SIG-M5 (cell line): ENCODE results near the gene TMC7.

Source experiments
- DNase-seq: peaks from one replicate; lab custom pipeline; 2025; lab: John Stamatoyannopoulos, UW

TMC7 gene

DNA sequence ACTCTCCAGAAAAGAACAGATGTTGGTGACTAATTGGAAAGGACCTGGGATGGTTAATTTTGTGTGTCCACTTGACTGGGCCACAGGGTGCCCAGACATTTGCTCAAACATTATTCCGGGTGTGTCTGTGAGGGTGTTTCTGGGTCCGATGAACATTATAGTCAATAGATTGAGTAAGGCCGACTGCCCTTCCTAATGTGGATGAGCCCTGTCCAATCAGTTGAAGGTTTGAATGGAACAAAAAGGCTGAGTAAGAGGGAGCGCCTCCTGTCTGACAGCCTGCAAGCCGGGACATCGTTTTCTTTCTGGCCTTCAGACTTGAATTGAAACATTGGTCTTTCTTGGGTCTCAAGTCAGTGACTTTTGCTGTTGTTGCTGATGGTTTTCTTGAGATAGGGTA, 107.2 kb downstream of the TMC7 start:
- no peak for DNase-seq

DNA sequence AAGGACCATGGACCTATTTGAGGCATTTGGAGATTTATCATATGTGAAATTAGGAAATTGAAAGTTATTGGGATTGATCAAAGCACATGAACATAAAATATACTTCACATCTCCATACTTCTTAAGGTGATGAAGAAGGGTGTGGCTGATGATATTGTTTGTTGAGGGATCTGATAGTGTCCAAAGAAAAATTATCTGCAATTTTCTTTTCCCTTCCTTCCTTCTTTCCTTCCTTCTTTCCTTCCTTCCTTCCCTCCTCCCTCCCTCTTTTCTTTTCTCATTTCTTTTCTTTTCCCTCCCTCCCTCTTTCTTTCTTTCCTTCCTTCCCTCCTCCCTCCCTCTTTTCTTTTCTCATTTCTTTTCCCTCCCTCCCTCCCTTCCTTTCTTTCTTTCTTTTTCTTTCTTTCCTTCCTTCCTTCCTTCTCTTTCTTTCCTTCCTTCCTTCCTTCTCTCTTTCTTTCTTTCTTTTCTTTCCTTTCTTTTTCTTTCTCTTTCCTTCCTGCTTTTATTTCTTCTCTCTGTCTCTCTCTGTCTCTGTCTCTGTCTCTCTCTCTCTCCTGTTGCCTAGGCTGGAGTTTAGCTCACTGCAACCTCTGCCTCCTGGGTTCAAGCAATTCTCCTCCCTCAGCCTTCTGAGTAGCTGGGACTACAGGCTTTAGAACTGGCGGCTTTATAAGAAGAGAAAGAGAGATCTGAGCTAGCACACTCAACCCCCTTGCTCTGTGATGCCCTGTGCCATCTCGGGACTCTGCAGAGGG, 109.1 kb downstream of the TMC7 start:
- no peak for DNase-seq

DNA sequence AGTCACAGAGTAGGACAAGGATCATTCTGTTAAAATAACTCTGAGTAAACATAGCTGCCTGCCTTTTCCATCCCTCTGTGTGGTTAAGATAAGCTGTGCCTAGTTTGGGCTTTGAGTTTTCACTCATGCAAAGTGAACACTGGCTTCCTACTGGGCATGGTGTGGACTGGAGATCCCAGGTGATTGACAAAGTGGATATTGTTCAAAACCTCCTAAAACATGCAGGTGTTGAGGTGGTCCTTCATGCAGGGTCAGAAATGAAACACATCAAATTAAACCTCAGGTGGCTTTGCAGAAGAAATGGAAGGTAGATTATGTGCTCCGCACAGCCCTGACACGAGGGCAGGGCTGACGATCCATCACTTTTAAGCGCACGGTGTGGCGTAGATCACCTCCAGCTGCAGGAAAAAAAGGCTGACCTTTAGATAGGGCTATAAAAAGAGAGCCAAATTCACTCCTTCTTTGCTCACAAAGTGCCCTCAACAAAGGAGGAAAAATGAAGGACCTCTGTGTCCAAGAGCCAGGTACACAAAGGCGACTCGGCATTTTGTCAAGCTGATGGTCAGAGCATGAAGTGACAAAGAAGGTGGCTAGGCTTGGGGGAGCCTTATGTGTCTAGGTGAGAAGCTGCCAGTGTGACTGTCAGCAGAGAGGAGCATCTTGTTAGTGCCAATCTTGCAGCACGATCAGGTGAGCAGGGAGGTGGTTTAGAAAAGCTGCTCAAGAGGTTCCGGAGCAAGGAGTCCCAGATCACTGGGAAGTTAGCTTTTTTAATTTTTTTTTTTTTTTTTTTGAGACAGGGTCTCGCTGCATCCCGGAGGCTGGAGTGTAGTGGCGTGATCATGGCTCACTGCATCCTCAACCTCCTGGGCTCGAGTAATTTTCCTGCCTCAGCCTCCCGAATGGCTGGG, 110.2 kb downstream of the TMC7 start:
- no peak for DNase-seq

DNA sequence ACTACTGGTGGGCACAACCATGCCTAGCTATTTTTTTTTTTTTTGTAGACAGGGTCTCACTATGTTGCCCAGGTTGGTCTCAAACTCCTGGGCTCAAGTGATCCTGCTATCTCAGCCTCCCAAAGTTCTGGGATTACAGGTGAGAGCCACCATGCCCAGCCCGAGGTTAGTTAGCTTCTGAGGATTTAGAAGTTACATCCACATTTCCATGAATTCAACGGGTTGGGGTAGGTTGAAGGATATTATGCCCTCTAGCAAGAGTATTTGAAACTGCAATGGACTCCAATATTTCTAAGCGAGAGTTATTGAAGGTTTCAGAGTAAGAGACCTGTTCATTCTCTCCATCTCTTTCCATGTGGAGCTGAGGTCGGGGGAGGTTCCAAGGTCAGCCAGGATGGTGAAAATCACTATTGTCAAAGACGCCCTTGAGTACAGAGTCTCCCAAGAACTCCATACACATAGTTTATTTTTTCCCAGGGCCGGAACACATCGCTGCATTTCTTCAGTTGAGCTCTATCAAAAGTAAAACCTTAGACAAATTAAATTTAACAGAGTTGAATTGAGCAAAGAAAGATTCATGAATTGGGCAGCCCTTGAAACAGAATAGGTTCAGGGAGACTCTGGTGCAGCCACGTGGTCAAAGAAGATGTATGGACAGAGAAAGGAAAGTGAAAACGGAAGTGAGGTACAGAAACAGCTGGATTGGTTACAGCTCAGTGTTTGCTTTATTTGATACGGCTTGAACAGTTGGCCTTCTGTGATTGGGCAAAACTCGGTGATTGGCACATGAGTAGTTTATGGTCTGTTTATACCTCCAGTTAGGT, 111.0 kb downstream of the TMC7 start:
- DNase-seq, result no peak

DNA sequence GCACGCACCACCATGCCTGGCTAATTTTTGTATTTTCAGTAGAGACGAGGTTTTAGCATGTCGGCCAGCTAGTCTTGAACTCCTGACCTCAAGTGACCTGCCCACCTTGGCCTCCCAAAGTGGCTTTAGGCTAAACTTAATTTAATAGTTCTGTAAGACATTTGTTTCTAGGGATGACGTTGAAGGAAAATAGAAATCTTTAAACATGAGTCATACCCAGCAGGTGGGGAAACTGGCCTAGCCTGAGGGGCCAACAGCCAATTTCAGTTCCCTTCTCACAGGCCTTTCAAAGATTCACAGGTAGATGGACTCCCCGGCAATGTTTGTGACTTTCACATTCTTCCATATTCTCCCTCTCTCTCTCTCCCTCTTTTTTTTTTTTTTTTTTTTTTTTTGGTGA, 111.9 kb downstream of the TMC7 start:
- no peak for DNase-seq

DNA sequence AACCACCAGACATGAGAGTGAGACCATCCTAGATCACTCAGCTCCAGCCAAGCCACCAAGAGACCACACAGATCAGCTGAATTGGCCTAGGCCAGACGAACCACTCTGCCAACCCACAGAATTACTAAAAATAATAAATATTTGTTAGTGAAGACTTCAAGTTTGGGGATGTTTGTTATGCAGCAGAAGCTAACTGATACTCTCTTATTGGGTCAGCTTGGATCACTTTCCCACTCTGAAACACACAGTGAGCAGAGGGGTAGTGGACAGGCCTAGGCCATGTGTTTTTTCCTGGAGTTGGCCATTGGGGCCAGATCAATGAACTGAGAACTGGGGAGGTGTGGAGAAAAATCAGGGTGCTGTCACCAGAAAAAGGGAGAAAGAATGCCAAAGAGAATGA, 114.4 kb downstream of the TMC7 start:
- no peak for DNase-seq

DNA sequence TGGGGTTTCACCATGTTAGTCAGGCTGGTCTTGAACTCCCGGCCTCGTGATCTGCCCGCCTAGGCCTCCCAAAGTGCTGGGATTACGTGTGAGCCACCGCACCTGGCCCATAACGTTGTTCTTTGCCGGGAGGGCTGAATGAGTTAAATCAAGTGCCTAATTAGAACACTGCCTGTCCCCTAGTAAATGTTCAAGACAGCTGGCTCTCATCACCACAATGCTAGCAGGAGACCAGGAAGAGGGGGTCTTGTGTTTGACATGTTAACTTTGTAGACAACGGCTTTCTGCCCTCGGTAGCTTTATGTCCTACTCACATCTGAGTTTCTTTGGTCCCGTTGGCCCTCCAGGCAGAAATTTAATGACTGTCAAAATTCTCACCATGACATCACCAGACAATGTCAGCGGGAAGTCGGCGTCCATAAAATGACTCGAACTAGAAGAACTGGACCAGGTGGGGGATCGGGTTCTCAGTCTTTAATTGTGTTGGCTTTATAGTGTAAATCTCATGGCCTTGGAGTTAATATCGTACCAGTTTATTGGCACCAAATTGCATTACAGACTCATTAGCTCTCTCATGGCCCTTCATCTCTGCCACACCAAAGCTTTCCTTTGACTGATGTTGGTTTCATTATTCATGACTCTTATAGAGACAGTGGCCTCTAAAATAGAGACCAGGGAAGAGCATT, 118.6 kb downstream of the TMC7 start:
- DNase-seq, result no peak

DNA sequence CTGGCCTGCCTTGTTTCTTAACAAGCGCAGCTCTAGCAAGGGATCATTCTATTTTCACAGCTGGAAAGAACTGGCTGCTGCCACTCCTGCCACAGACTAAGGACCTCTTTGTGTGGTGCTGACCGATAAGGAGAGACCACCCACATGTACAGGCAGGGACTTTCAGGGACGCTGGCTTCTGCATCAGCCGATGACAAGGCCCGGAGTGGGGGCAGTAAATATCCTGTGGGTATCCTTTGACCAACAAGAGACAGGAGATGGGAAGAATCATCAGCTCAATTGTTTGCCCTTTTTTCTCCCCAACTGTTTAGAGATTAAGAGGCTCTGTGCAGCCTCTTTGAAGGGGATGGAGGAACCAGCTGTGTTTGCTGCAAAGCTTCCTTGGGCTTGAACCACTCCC, 120.9 kb downstream of the TMC7 start:
- no peak for DNase-seq

DNA sequence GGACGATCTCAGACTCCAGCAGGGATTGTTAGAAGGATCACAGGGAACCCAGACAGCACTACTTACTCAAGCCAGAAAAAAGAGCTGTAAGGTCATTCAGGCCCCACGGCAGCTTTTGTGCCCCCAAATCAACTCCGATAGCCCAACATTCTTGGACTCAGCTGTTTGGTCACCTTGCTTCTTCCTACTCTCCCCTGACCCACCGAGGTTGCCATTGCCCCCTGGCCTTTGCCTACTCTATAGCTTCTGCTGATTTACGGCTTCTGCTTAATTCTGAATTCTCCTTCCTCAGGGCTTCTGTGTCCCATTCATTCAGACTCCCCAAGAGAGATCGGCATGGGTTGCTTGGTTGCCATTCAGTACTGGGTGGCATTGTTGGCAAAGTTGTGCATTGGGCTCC, 121.4 kb downstream of the TMC7 start:
- no peak for DNase-seq

DNA sequence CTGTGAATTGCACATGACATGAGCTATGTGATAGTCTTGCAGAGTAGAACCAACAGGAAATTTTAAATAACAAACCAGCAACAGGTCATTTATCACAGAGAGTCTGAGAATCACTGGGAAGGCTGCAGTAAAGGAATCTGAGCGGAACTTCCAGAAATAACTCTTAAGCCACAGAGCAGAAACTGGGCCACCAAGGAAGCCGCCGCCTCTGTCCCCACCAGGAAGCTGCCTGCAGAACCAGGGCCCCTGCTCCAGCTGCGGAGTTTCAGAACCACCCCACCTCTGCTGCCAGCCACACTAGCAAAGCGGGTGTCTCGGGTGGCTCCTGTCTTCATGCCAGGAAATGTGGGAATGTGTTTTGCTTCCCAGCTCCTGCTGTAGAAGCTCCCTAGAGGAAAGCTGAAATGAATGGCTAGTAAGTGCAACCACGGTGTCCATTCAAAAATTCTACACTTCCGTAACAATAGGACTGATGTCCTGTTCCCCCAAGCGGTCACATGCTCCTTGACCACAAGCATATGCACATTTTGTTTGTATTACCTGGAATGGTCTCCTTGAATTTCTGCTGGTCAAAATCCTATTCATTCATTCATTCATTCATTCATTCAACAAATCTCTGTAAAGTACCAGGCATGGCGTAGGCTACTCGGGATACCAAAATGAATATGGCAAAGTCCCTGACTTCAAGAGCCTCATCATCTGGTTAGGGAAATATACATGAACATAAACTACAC, 122.3 kb downstream of the TMC7 start:
- DNase-seq, result no peak

DNA sequence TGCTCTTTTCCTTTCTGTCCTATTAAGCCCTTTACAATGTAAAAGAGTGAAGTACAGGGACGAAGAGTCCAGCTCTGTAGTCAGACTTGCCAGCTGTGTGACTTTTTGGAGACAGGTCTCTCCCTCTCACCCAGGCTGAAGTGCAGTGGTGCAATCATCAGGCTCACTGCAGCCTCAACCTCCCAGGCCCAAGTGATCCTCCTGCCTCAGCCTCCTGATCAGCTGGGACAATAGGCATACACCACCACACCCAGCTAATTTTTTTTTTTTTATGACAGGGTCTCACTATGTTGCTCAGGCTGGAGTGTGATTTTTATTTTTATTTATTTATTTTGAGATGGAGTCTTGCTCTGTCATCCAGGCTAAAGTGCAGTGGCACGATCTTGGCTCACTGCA, 122.9 kb downstream of the TMC7 start:
- DNase-seq, result no peak

DNA sequence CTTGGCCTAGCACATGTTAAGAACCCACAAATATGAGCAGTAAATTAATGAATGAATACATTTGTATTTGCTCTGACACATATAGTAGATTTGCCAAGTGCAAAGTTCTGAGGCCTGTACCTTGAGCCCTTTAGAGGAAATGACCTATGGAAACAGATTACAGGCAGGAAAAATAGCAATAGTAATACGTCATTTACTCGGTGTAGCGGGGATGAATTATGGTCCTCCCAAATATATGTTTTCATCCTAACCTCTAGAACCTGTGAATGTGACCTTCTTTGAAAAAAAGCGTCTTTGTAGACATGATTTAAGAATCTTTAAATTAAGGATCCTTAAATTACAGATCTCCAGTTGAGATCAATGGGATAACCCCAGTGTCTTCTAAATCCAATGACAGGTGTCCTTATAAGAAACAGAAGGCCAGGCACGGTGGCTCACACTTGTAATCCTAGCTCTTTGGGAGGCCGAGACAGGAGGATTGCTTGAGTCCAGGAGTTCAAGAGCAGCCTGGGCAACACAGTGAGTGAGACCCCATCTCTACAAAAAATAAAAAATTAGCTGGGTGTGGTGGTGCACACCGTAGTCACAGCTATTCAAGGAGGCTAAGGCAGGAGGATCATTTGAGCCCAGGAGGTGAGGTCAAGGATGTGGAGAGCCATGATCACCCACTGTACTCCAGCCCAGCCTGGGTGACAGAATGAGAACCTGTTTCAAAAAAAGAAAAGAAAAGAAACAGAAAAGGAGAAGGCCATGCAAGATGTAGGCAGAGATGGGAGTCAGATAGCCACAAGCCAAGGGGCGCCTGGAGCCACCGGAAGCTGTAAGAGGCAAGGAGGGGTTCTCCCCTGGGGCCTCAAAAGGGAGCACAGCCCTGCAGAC, 124.9 kb downstream of the TMC7 start:
- DNase-seq, result no peak

DNA sequence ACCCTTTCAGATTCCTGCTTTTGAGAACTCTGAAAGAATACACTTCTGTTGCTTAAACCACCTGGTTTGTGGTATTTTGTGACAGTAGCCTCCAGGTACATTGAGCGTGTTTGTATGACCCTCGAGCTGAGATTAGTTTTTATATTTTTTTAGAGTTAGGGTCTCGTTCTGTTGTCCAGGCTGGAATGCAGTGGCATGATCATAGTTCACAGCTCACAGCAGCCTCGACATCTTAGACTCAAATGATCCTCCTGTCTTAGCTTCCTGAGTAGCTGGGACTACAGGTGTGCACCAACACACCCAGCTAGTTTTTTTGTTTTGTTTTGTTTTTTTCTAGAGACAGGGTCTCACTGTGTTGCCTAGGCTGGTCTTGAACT, 125.5 kb downstream of the TMC7 start:
- DNase-seq, result no peak

DNA sequence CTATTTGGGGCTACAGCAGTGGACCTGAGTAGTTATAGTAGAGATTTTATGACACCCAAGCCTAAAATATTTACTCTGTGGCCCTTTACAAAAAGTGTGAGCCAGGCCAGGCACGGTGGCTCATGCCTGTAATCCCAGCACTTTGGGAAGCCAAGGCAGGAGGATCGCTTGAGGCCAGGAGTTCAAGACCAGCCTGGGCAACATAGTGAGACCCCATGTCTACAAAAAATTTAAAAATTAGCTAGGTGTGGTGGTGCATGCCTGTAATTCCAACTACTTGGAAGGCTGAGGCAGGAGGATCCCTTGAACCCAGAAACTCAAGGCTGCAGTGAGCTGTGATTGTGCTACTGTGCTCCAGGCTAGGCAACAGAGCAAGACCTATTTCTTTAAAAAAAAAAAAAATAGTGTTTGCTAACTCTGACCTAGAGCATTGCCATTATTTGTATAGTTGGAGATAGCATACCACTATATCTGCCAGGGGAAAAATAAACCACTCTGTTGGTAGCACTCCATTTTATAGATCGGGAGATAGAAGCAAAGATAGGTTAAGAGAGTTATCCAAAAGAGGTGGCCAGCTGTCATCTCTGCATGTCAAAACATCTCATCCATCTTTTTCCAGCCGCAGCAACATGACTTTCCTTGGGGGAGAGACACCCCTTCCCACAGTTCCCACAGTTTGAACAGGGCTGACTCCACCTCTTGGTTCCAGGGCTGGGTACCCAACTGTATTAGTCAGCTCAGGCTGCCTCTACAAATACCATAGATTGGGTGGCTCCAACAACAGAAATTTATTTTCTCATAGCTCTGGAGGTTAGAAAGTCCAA, 127.0 kb downstream of the TMC7 start:
- DNase-seq, result no peak

DNA sequence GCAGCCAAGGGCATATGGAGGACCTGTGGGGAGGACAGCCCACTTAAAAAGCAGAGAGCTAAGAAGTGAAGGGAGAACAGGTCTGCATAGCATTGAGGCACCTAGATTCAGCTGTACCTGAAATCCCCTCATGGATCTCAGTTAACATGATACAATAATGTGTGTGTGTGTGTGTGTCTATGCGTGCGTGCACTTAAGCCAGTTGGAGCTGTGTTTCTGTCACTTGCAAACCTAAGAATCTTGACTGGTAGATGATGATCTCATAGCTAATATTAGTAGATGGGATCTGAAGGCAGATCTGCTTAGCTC, 128.3 kb downstream of the TMC7 start:
- DNase-seq, result no peak
